ENCODE data around the gene CMTM1. TPM values are rescaled to one million over a fixed set of nuclear protein-coding genes. Genes with fewer than 3 reads are reported as not detected.
"Not testable (repeated sequence)": the region's sequence is repeated elsewhere in the genome, so short reads cannot be mapped to it uniquely, and the experiment has no call there.

Gene CMTM1
- total RNA-seq, 2 donors from 2014 or later, result 3.8 to 5.3 TPM

- TF ChIP-seq CTCF (conservative IDR thresholded peaks at IDR 0.05), result no peak
- Mint-ChIP-seq H3K27me3 (ENCODE audit: insufficient read depth) (no peaks in the 10 kb centered on the region), H3K4me1 (peaks cover 54% of the 10 kb centered on the region), H3K9me3 (no peaks in the 10 kb centered on the region), H3K27ac (peak overlapping the region; percentile 53), H3K36me3 (ENCODE audit: low read depth) (peaks cover 36% of the 10 kb centered on the region), H3K4me3 (no peak overlapping the region)
- Histone ChIP-seq H3K27ac (ENCODE audit: low read depth, low read length) (no peak overlapping the region), H3K36me3 (ENCODE audit: control insufficient read depth, insufficient read depth, low read length) (peaks cover 50% of the 10 kb centered on the region), H3K4me1 (ENCODE audit: control insufficient read depth, insufficient read depth, low read length) (peaks cover 40% of the 10 kb centered on the region), H3K27me3 (ENCODE audit: control insufficient read depth, insufficient read depth, low read length, poor library complexity, severe bottlenecking) (no peaks in the 10 kb centered on the region), H3K9me3 (ENCODE audit: control insufficient read depth, low read length) (no peaks in the 10 kb centered on the region), H3K9ac (ENCODE audit: extremely low read depth, low read length, poor library complexity, severe bottlenecking) (no peak overlapping the region), H3K4me3 (ENCODE audit: low read length) (peak overlapping the region; percentile 7)
- DNase-seq, result peak; percentile 49
- 78 to 80% methylated on average over 3 of the region's 3 CpGs for WGBS, 2 experiments (ENCODE audit: insufficient coverage in 1 of 2, insufficient read length in 1 of 2)
Measured at GRCh38 chr16:66623755-66624154, 57.5 kb downstream of the CMTM1 start.

GRCh38 chr16:66627611-66628378, 61.6 kb downstream of the CMTM1 start:
- Histone ChIP-seq H3K36me3 (ENCODE audit: control insufficient read depth, insufficient read depth, low read length) (peaks cover 42% of the 10 kb centered on the region), H3K4me1 (ENCODE audit: control insufficient read depth, insufficient read depth, low read length) (peaks cover 12% of the 10 kb centered on the region)
- not testable (repeated sequence) for H3K4me3 ChIP-seq (ENCODE audit: low read length); H3K9me3 ChIP-seq (ENCODE audit: control insufficient read depth, low read length); H3K9me3 Mint-ChIP-seq; DNase-seq; H3K27me3 Mint-ChIP-seq (ENCODE audit: insufficient read depth); H3K9ac ChIP-seq (ENCODE audit: extremely low read depth, low read length, poor library complexity, severe bottlenecking); H3K27ac ChIP-seq (ENCODE audit: low read depth, low read length); H3K4me3 Mint-ChIP-seq; H3K27ac Mint-ChIP-seq; H3K27me3 ChIP-seq (ENCODE audit: control insufficient read depth, insufficient read depth, low read length, poor library complexity, severe bottlenecking)
- H3K36me3 Mint-ChIP-seq (ENCODE audit: low read depth), result peaks cover 44% of the 10 kb centered on the region
- peaks cover 15% of the 10 kb centered on the region for H3K4me1 Mint-ChIP-seq
- WGBS, 2 experiments (ENCODE audit: insufficient coverage in 1 of 2, insufficient read length in 1 of 2), result 94 to 97% methylated on average over 9 to 17 of the region's 17 CpGs

Other genes starting within 250 kb of the CMTM1 start
- gene CDH5, start 199.7 kb upstream of the CMTM1 start, total RNA-seq, result under 1 TPM in 1 of 2 donors, not detected in 1; 0.18 TPM
- under 1 TPM in 1 of 2 donors, not detected in 1; 0.18 TPM for gene BEAN1, start 139.1 kb upstream of the CMTM1 start, total RNA-seq
- 10 to 100 TPM in 1 of 2 donors, 1 to 10 TPM in 1; 7.9 to 11.5 TPM for gene TK2, start 16.3 kb upstream of the CMTM1 start, total RNA-seq
- gene CKLF, start 13.9 kb upstream of the CMTM1 start, total RNA-seq, result 10 to 100 TPM; 22.5 to 40.7 TPM
- gene CMTM2, start 13.0 kb downstream of the CMTM1 start, total RNA-seq, result not detected
- gene CMTM3, start 38.3 kb downstream of the CMTM1 start, total RNA-seq, result 10 to 100 TPM; 44.2 to 48.5 TPM
- gene CMTM4, start 130.3 kb downstream of the CMTM1 start, total RNA-seq, result 10 to 100 TPM; 68.2 to 76.2 TPM
- 10 to 100 TPM; 89.5 to 95.9 TPM for gene DYNC1LI2, start 185.2 kb downstream of the CMTM1 start, total RNA-seq
- not detected for gene TERB1, start 235.1 kb downstream of the CMTM1 start, total RNA-seq